GM06990 (cell line): Measurements from ENCODE around the gene PLA2G4A.

Experiments
- DNase-seq: peaks from one replicate; pipeline ENCODE4 v3.0.0-alpha.2; 2011; ENCODE audit not compliant: insufficient read length; ENCODE audit errors: extremely low read depth
- H3K27me3 ChIP-seq: replicated peaks from 2 replicates; pipeline ENCODE4 v1.6.0; 2011; ENCODE audit warnings: low read length; ENCODE audit not compliant: control insufficient read depth, insufficient read depth
- H3K36me3 ChIP-seq: 2 replicates; pipeline ENCODE4 v1.5.1; 2011; ENCODE audit warnings: low read length; ENCODE audit not compliant: control insufficient read depth, insufficient read depth
- H3K4me3 ChIP-seq: replicated peaks from 2 replicates; pipeline ENCODE4 v1.5.1; 2011; ENCODE audit warnings: low read depth, mild to moderate bottlenecking, control low read depth, low read length
- CTCF ChIP-seq: IDR thresholded peaks from 2 replicates; pipeline ENCODE4 v1.5.1; 2011; ENCODE audit warnings: low read length, control low read depth, mild to moderate bottlenecking, inconsistent platforms; ENCODE audit not compliant: insufficient read depth, poor library complexity, severe bottlenecking

The PLA2G4A gene

GRCh38 chr1:186958520-186958919 is 129.8 kb downstream of the PLA2G4A start:
- Histone ChIP-seq H3K4me3 (no peak overlapping the region), H3K27me3 (no peaks in the 10 kb centered on the region), H3K36me3 (no peaks in the 10 kb centered on the region)
- no peak for DNase-seq
- TF ChIP-seq CTCF: no peak

GRCh38 chr1:186960861-186961260 is 132.1 kb downstream of the PLA2G4A start:
- no peak for DNase-seq
- Histone ChIP-seq H3K4me3 (no peak overlapping the region), H3K36me3 (no peaks in the 10 kb centered on the region), H3K27me3 (no peaks in the 10 kb centered on the region)
- TF ChIP-seq CTCF: no peak

- no peaks in the 10 kb centered on the region for H3K27me3 ChIP-seq
- no peak for TF ChIP-seq CTCF
- DNase-seq: no peak
- no peak overlapping the region for H3K4me3 ChIP-seq
- H3K36me3 ChIP-seq: no peaks in the 10 kb centered on the region
These were observed 137.1 kb downstream of the PLA2G4A start for GRCh38 chr1:186965847-186966246.

- no peak for TF ChIP-seq CTCF
- Histone ChIP-seq H3K27me3 (no peaks in the 10 kb centered on the region), H3K4me3 (no peak overlapping the region), H3K36me3 (no peaks in the 10 kb centered on the region)
- DNase-seq: no peak
These were observed 137.7 kb downstream of the PLA2G4A start for GRCh38 chr1:186966456-186966855.

- Histone ChIP-seq H3K27me3 (no peaks in the 10 kb centered on the region), H3K36me3 (no peaks in the 10 kb centered on the region), H3K4me3 (no peak overlapping the region)
- no peak for DNase-seq
- no peak for TF ChIP-seq CTCF
These were observed 139.1 kb downstream of the PLA2G4A start for GRCh38 chr1:186967656-186968394.

GRCh38 chr1:186974774-186975181 is 146.0 kb downstream of the PLA2G4A start:
- no peak for DNase-seq
- Histone ChIP-seq H3K27me3 (no peaks in the 10 kb centered on the region), H3K36me3 (no peaks in the 10 kb centered on the region), H3K4me3 (no peak overlapping the region)
- no peak for TF ChIP-seq CTCF
